Neural cell (in vitro differentiated cells): ENCODE results near the gene IL12RB2. TPM values are rescaled to one million over a fixed set of nuclear protein-coding genes. Genes with fewer than 3 reads are reported as not detected.

Source experiments
- H2AFZ ChIP-seq: fragments of 200-600, 300-800 bp; sonication (generic), shearing (Covaris generic); 2 replicates; pipeline ENCODE4 v1.6.0; 2014; ENCODE audit warnings: low read depth, mild to moderate bottlenecking, antibody characterized with exemption, low read length, moderate library complexity
- H3F3A ChIP-seq: fragments of 200-600 bp; shearing (Covaris generic); 2 replicates; pipeline ENCODE4 v1.6.1; 2016; ENCODE audit warnings: mild to moderate bottlenecking, moderate library complexity, mixed read lengths, antibody characterized with exemption, low read length; ENCODE audit not compliant: insufficient read depth, poor library complexity, severe bottlenecking
- H3K27ac ChIP-seq: fragments of 200-600, 300-800 bp; sonication (generic), shearing (Covaris generic); 2 replicates; pipeline ENCODE4 v1.5.1; 2014; ENCODE audit warnings: mild to moderate bottlenecking, low read length, moderate library complexity
- H3K27me3 ChIP-seq: fragments of 300-800, 200-600 bp; sonication (generic), shearing (Covaris generic); 2 replicates; pipeline ENCODE4 v1.6.0; 2014; ENCODE audit warnings: mild to moderate bottlenecking, low read depth, low read length, moderate library complexity; ENCODE audit not compliant: insufficient read depth
- H3K36me3 ChIP-seq: fragments of 300-800, 200-600 bp; sonication (generic), shearing (Covaris generic); 2 replicates; pipeline ENCODE4 v1.5.1; 2014; ENCODE audit warnings: mild to moderate bottlenecking, antibody characterized with exemption, low read length, moderate library complexity; ENCODE audit not compliant: insufficient read depth
- H3K4me2 ChIP-seq: fragments of 300-800, 200-600 bp; sonication (generic), shearing (Covaris generic); 2 replicates; pipeline ENCODE4 v1.6.0; 2014; ENCODE audit warnings: mild to moderate bottlenecking, low read length
- H3K4me3 ChIP-seq: fragments of 300-800, 200-600 bp; sonication (generic), shearing (Covaris generic); 2 replicates; pipeline ENCODE4 v1.5.1; 2014; ENCODE audit warnings: mild to moderate bottlenecking, low read length, moderate library complexity
- H3K79me2 ChIP-seq: fragments of 200-600 bp; shearing (Covaris generic); replicated peaks from 2 replicates; pipeline ENCODE4 v1.6.0; 2014; ENCODE audit warnings: mild to moderate bottlenecking, low read length, moderate library complexity; ENCODE audit not compliant: insufficient read depth
- H3K9ac ChIP-seq: fragments of 300-800, 200-600 bp; sonication (generic), shearing (Covaris generic); 2 replicates; pipeline ENCODE4 v1.6.1; 2016; ENCODE audit warnings: mild to moderate bottlenecking, low read length, mixed read lengths
- H3K9me2 ChIP-seq: fragments of 200-600 bp; shearing (Covaris generic); 2 replicates; pipeline ENCODE4 v1.6.1; 2016; ENCODE audit warnings: mild to moderate bottlenecking, low read length, mixed read lengths; ENCODE audit not compliant: insufficient read depth
- H3K9me3 ChIP-seq: fragments of 200-600, 300-800 bp; sonication (generic), shearing (Covaris generic); 2 replicates; pipeline ENCODE4 v1.6.1; 2016; ENCODE audit warnings: mild to moderate bottlenecking, mixed run types, low read length, moderate library complexity, mixed read lengths
- H4K20me1 ChIP-seq: fragments of 200-600 bp; shearing (Covaris generic); 2 replicates; pipeline ENCODE4 v1.6.1; 2016; ENCODE audit warnings: mild to moderate bottlenecking, mixed run types; ENCODE audit not compliant: insufficient read depth
- CTCF ChIP-seq: fragments of 450-650 bp; IDR thresholded peaks from 2 replicates; pipeline ENCODE4 v1.5.1; 2014; ENCODE audit warnings: antibody characterized with exemption, mild to moderate bottlenecking, moderate library complexity; ENCODE audit not compliant: poor library complexity, severe bottlenecking
- EP300 ChIP-seq: fragments of 450-650 bp; conservative IDR thresholded peaks from 2 replicates; pipeline ENCODE4 v1.6.1; 2014; ENCODE audit warnings: antibody characterized with exemption, mild to moderate bottlenecking, moderate library complexity; ENCODE audit not compliant: poor library complexity, severe bottlenecking
- EZH2 ChIP-seq: fragments of 200-600, 300-800 bp; shearing (Covaris generic), sonication (generic); IDR thresholded peaks from 2 replicates; pipeline ENCODE4 v1.6.1; 2014; ENCODE audit warnings: antibody characterized with exemption, low read length, borderline replicate concordance, mild to moderate bottlenecking; ENCODE audit not compliant: insufficient read depth, poor library complexity, severe bottlenecking
- MXI1 ChIP-seq: fragments of 450-650 bp; conservative IDR thresholded peaks from 2 replicates; pipeline ENCODE4 v1.6.1; 2014; ENCODE audit warnings: antibody characterized with exemption, mild to moderate bottlenecking; ENCODE audit not compliant: poor library complexity, severe bottlenecking
- POLR2AphosphoS5 ChIP-seq: IDR thresholded peaks from 2 replicates; pipeline ENCODE4 v1.6.1; 2012
- RAD21 ChIP-seq: fragments of 450-650 bp; conservative IDR thresholded peaks from 2 replicates; pipeline ENCODE4 v1.6.1; 2014; ENCODE audit warnings: antibody characterized with exemption, mild to moderate bottlenecking, moderate library complexity
- SMC3 ChIP-seq: fragments of 450-650 bp; conservative IDR thresholded peaks from 2 replicates; pipeline ENCODE4 v1.6.1; 2014; ENCODE audit warnings: antibody characterized with exemption, mild to moderate bottlenecking, moderate library complexity; ENCODE audit not compliant: poor library complexity
- TAF1 ChIP-seq: IDR thresholded peaks from 2 replicates; pipeline ENCODE4 v1.6.1; 2012; ENCODE audit warnings: low read depth
- polyA plus RNA-seq: library from polyadenylated mRNA; depleted of rRNA; stranded (reverse); fragments of >200 nt; gene quantifications from 2 replicates; pipeline ENCODE4 v1.2.3, GENCODE V29; 2014
- TF ChIP-seq, protein P1 (sequence below): IDR thresholded peaks from 2 replicates; pipeline ENCODE4 v1.6.1; 2012; ENCODE audit warnings: borderline replicate concordance

Gene IL12RB2
- polyA plus RNA-seq, 1 donor from 2014 or later = not detected

DNA sequence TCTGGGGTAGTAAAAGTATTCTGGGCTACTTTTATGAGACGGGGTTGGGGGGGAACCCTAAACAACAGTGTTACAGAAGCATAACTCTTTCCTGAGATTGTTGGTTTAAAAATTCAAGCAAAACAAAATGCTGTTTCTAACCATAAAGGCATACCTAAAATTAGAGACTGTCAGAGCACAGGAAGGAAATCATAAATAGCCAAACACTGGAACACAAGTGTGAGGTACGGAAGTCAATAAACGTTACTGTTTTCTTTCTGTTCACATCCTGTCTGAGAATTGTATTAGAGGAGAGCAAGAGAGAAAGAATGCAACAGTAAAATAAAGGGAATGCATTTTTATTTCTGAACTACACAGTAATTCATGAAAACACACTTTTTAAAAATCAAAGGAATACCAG lies 42.8 kb upstream of the IL12RB2 start:
- no peak overlapping the region for H3K9ac ChIP-seq
- H3K4me2 ChIP-seq = no peak overlapping the region
- no peaks in the 10 kb centered on the region for H3F3A ChIP-seq
- no peaks in the 10 kb centered on the region for H3K9me3 ChIP-seq
- H3K4me3 ChIP-seq = no peak overlapping the region
- H3K9me2 ChIP-seq = no peaks in the 10 kb centered on the region
- H3K36me3 ChIP-seq = no peaks in the 10 kb centered on the region
- H2AFZ ChIP-seq = no peak overlapping the region
- no peaks in the 10 kb centered on the region for H4K20me1 ChIP-seq
- no peak overlapping the region for H3K27ac ChIP-seq
- no peaks in the 10 kb centered on the region for H3K27me3 ChIP-seq
- H3K79me2 ChIP-seq = no peaks in the 10 kb centered on the region
- TF ChIP-seq SMC3 (no peak), TAF1 (no peak), MXI1 (no peak), EP300 (no peak), EZH2 (no peak), CTCF (no peak), RAD21 (no peak), POLR2AphosphoS5 (no peak)
- TF ChIP-seq, protein P1, sequence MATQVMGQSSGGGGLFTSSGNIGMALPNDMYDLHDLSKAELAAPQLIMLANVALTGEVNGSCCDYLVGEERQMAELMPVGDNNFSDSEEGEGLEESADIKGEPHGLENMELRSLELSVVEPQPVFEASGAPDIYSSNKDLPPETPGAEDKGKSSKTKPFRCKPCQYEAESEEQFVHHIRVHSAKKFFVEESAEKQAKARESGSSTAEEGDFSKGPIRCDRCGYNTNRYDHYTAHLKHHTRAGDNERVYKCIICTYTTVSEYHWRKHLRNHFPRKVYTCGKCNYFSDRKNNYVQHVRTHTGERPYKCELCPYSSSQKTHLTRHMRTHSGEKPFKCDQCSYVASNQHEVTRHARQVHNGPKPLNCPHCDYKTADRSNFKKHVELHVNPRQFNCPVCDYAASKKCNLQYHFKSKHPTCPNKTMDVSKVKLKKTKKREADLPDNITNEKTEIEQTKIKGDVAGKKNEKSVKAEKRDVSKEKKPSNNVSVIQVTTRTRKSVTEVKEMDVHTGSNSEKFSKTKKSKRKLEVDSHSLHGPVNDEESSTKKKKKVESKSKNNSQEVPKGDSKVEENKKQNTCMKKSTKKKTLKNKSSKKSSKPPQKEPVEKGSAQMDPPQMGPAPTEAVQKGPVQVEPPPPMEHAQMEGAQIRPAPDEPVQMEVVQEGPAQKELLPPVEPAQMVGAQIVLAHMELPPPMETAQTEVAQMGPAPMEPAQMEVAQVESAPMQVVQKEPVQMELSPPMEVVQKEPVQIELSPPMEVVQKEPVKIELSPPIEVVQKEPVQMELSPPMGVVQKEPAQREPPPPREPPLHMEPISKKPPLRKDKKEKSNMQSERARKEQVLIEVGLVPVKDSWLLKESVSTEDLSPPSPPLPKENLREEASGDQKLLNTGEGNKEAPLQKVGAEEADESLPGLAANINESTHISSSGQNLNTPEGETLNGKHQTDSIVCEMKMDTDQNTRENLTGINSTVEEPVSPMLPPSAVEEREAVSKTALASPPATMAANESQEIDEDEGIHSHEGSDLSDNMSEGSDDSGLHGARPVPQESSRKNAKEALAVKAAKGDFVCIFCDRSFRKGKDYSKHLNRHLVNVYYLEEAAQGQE = no peak

DNA sequence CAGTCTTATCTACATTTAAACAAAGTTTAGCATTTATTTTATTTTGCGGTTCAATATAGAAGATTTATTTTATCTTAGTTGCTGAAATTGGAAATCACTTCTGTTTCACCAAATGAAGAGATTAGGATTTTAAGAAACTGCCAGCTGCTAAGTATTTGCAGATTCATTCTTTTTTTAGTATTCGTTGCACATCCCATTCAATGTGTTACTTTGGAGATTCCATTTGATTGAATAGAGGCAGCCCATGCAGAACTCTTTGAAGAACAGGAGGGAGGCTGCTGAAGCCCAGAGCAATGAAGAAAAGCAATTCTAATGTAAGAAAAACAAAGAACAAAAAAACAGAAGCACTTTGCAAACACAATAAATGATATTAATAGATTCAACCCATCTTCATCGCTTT lies 38.6 kb upstream of the IL12RB2 start:
- Histone ChIP-seq H4K20me1 (no peaks in the 10 kb centered on the region), H3K4me2 (no peak overlapping the region), H3F3A (no peaks in the 10 kb centered on the region), H3K27me3 (no peaks in the 10 kb centered on the region), H3K9me2 (no peaks in the 10 kb centered on the region), H3K9ac (no peak overlapping the region), H3K36me3 (no peaks in the 10 kb centered on the region), H2AFZ (no peak overlapping the region), H3K27ac (no peak overlapping the region), H3K4me3 (no peak overlapping the region), H3K79me2 (no peaks in the 10 kb centered on the region), H3K9me3 (no peaks in the 10 kb centered on the region)
- TF ChIP-seq EP300 (no peak), EZH2 (no peak), TAF1 (no peak), CTCF (no peak), MXI1 (no peak), SMC3 (no peak), POLR2AphosphoS5 (no peak)
